ENCODE measurements around the gene USP48.

- TF ChIP-seq POLR2A (IDR thresholded peaks at IDR 0.05) (no peak), CTCF (IDR thresholded peaks at IDR 0.05) (no peak), POLR2AphosphoS5 (IDR thresholded peaks at IDR 0.05; ENCODE audit: insufficient read depth in 1 of 2, low read depth in 1 of 2) (no peak)
These were observed 128.7 kb downstream of the USP48 start for GRCh38 chr1:21654209-21654608.

Measured in vagina (tissue), 2 donors.